ENCODE data around the gene COL18A1.
A peak's percentile ranks its signal among the peaks of the same experiment; 100 is the strongest.
"Not testable (repeated sequence)": the region's sequence is repeated elsewhere in the genome, so short reads cannot be mapped to it uniquely, and the experiment has no call there.

The COL18A1 gene

DNA sequence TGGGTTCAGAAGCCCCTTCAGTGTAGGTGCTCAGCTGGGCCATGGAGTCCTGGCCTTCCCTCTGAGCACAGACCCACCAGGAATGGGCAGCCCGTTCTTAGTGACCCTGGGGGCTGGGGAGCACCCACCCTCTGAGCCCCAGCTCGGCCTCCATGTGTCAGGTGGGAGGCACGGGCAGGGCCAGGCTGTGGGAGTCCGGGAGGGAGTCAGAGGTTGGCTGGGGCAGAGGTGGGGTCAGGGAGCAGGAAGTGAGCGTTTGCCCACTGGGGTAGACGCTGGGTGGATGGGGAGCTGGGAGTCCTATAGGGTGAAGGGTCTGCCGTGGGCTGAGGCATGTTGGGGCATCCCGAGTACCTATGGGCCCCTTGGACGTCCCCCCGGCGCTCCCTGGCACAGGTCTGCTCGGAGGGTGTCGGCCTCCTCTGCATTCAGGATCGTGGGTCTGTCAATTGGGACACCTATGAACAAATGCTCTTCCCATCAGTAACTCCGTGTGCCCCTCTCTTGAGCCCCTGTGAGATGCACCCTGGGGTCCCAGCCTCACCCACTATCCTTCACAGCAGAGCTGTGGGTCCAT is 30.5 kb downstream of the COL18A1 start:
- DNase-seq (ENCODE audit: extremely low spot score, insufficient read length, low read depth) (no peak), FAIRE-seq (no peak)

DNA sequence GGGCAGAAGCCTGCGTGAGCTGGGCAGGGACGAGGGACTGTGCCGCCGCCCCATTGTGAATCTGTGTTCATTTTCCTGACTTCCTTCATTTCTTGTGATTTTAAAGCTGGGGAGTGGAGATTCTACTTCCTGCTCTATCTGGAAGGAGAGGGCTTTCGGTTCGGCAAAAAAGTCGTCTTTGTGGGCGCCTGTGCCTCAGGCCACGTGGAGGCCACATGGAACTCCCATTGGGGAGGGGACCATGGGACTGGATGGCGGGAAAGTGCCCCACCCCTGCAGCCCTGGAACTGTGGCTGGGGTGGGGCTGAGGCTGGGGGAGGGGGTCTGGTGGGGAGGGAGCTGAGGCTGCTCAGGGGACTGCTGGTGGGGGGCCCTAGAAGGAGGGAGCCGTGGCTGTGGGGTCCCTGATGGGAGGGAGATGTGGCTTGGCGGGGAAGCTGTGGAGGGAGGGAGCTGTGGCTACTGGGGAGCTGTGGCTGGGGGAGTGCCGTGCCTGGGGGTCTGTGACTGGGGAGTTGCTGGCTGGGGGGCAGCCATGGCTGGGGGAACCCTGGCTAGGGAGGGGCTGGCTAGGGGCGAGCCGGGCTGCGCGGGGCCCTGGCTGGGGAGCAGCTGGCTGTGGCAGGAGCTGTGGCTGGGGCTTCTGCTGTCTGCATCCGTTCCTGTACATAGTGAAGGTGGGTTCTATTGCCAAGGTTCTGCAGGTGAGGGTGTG is 31.5 kb downstream of the COL18A1 start:
- DNase-seq (ENCODE audit: extremely low spot score, insufficient read length, low read depth) (no peak), FAIRE-seq (no peak)

DNA sequence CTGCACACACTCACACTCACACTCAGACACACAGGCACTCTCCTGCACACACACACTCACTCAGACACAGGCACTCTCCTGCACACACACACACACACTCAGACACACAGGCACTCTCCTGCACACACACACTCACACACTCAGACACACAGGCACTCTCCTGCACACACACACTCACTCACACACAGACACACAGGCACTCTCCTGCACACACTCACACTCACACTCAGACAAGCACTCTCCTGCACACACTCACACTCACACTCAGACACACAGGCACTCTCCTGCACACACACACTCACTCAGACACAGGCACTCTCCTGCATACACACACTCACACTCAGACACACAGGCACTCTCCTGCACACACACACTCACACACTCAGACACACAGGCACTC is 32.9 kb downstream of the COL18A1 start:
- DNase-seq (ENCODE audit: extremely low spot score, insufficient read length, low read depth); FAIRE-seq: not testable (repeated sequence)

DNA sequence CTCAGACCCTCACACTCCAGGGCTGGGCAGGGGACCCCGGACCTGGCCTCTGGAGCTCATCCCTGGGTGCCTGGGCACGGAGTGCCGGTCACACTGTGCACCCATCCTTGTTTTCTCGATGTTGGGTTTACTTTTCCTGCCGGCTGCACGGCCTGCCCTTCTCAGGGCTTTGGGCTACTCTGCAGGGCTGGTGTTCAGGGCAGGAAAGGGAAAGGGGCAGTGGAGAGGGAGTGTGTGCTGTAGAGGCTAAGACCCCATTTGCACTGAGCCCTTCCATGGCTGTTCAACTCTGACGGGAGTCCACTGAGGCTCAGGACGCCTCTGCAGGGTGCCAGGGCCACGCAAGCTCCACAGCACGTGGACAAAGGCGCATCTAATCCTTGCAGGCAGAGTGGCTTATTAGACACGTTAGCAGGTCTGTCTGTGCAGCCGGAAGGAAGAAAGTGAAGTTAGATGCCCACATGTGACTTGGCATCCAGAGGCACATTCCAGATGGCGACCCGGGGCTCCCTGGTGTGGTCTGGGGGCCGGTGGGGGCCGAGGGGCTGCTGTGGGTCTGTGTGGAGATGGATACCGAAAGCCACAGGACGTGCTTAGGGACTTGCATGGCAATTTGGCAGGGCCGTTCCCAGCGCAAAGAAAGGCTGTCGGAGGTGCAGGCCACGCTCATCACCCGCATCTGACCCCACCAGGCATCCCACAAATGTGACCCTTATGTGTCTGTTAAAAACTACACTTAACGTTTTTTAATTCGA is 33.6 kb downstream of the COL18A1 start:
- DNase-seq (ENCODE audit: extremely low spot score, insufficient read length, low read depth) (no peak), FAIRE-seq (no peak)

DNA sequence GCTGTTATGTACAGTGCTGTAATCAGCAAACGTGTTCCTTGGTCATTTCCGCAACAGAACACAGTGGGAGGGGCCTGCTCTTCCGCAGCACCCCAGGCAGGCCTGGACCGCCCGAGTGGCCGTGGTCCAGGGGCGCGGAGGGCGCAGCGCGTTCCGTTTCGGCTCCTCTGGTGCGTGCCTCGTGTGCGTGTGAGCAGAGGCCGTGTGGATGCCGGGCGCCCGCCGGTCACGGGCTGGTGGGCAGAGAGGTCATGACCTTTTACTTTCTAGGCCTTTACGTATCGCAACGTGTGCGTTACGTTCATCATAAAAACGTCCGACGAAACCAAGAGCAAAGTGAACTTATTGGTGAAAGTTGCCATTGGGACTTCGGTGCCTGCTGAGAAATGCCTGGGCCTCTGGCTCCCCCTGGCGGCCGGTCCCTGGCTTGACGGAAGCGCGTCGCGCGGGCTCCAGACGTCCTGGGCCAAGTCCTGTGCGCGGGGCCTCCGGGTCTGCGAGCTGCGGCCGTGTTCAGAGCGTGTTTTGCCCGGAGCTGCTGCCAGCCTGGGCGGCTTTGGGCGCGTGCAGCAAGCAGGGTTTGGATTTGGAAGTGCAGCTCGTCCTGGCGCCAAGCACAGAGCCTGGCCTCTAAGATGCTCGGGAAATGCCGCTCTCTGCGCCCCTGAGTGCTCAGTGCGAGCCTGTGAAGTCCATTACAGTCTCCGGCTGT is 34.4 kb downstream of the COL18A1 start:
- DNase-seq (ENCODE audit: extremely low spot score, insufficient read length, low read depth) = peak; percentile 86
- peak; percentile 93 for FAIRE-seq

DNA sequence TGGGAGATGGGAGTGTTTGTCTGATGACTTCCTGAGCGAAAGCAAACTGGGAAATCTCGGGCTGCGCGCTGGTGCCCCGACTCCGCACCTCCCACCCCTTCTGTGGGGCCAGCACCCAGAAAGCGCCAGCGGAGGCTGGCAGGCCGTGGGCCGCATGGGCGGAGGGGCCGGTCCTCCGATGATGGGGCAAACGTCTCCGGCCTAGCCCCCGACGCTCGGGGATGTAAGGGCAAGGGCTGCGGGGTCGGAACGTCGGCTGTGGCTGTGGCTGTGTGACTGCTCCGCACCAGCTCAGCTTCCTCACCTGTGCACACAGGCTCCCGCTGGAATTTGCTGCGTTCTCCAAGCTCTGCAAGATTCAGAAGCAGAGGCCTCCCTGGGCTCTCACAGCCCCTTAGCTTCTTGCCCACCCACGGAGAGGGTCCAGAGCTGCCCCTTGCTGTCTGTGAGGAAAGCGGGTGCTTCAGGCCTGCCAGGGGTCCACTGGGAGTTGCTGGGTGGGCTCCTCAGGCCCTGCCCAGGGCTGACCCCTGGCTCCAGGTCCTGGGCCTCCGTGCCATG is 35.0 kb downstream of the COL18A1 start:
- DNase-seq (ENCODE audit: extremely low spot score, insufficient read length, low read depth) = no peak
- no peak for FAIRE-seq

DNA sequence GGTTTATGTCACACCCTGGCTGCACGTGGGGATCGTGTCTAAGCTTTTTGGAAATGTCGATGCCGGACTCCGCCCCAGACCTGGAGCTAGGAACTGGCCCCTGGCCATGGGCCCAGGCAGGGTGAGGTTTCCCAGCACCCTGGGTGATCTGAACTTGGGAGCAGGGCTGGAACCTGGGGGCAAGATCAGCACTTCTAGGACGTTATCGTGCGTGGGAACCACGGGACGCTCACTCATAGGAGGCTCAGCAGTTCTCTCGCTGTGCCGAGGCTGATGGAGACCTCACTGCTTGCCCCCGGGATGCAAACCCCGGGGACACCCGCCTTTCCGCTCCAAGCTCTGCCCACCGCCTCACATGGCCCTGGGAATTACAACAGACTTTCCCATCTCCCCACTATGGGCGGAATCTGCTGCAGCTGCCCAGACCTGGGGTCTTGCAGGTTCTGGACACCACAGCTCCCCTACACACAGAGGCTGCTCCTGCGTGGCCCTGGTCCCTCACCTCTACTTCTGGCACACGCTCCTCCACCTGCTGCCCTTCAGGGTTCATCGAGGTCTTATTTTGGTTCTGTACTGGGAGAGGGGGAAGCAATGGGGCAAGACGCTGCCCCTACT is 35.9 kb downstream of the COL18A1 start:
- FAIRE-seq = no peak
- DNase-seq (ENCODE audit: extremely low spot score, insufficient read length, low read depth) = no peak

DNA sequence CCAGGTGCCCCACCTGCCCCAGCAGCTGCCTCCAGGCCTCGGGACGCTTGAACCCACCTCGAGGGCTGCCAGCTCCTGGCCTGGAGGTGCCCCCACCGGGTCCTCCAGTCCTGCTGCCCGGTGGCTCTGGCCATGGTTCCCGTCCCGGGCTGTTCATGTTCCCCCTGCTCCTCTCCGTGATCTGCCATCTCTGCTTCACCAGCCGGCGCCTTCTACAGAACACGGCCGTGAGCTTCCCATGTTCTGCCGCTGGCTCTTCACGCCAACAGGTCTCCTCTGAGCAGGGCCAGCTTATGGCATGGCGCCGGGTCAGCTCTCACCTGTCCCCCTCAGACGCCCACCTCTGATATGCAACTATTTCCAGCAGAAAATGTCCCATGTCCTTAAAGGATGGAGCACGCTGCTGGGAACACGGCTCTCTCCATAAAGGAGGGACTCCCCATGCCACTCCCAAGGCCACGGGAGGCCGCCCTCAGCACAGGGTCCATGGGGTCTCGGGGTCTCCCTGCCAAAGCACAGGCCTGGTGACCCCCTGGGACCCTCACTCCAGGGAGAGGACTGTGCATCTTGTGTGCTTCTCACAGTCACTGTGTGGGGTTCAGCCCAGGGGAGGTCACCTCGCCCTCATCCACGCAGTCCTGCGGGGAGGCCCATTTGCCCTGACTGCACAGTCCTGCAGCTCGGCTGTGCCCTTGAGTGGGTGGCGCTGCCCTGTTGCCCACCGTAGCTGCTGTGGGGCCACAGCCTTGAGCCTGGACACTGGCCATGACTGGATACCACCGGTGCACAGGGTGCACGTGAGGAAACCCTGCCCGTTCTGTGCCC is 36.7 kb downstream of the COL18A1 start:
- FAIRE-seq (no peak), DNase-seq (ENCODE audit: extremely low spot score, insufficient read length, low read depth) (no peak)

DNA sequence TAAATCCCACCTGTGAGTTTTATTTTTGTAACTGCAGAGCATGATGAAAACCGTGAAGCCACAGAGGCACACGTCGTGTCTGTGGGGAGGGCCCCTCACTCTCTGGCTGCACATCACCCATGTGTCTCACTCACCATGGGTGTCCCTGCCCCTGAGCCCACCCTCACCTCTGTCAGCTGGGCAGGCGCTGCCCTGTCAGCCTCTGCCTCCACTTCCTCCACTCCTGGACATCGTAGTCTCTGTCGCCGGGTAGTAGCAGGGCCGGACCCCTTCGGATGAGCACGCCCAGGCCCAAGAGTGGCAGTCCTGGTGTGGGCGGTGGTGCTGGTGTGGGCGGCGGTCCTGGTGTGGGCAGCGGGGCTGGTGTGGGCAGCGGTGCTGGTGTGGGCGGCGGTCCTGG is 37.3 kb downstream of the COL18A1 start:
- DNase-seq (ENCODE audit: extremely low spot score, insufficient read length, low read depth) (no peak), FAIRE-seq (no peak)

DNA sequence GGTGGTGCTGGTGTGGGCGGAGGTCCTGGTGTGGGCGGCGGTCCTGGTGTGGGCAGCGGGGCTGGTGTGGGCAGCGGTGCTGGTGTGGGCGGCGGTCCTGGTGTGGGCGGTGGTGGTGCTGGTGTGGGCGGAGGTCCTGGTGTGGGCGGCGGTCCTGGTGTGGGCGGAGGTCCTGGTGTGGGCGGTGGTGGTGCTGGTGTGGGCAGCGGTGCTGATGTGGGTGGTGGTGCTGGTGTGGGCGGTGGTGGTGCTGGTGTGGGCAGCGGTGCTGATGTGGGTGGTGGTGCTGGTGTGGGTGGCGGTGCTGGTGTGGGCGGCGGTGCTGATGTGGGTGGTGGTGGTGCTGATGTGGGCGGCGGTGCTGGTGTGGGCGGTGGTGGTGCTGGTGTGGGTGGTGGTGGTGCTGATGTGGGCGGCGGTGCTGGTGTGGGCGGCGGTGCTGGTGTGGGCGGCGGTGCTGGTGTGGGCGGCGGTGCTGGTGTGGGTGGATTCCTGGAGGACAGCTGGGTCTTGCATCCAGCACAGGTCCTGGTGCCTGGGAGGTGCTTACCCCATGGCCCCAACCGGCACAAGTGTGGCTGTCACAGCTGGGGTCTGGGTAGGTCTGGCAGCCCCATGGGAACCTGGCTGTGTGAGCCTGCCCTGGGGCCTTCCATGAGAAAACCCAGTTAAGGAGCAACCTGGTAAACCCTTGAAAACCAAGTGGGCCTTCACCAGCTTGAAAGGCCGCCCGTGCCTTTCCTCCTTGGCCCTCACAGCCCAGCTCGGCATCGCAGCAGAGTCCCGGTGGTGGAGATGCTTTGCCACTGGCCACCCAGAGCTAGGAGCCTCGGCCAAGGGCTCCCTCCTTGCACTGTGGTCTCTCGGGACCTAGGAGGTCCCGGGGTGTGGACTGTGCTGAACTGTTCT is 38.0 kb downstream of the COL18A1 start:
- FAIRE-seq; DNase-seq (ENCODE audit: extremely low spot score, insufficient read length, low read depth): not testable (repeated sequence)

DNA sequence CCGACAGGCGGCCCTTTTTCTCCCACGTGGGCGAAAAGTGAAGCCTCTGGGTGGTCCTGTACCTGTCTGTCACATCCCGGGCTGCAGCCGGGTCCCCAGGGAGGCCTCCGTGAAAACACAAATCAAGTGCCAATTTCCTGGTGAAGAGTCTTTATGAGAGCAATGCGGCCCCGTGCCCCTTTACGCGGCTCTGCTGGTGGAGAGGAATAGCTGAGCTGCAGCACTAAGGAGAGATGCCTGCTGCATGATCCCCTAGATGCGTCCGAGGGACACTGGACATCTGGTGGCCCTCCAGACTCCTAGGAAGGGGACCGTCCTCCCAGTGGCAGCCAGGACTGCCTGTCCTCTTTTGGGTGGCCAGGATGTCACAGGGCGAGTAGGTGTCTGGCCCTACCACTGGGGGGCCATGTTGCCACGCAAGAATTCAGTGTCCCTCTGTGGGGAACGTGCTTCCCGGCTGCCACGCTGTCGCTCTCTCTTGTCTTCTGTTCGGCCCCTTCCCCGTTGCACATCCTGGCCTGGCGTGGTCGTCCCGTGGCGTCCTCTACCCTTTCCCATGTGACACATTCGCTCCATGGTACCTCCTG is 38.7 kb downstream of the COL18A1 start:
- no peak for FAIRE-seq
- no peak for DNase-seq (ENCODE audit: extremely low spot score, insufficient read length, low read depth)

DNA sequence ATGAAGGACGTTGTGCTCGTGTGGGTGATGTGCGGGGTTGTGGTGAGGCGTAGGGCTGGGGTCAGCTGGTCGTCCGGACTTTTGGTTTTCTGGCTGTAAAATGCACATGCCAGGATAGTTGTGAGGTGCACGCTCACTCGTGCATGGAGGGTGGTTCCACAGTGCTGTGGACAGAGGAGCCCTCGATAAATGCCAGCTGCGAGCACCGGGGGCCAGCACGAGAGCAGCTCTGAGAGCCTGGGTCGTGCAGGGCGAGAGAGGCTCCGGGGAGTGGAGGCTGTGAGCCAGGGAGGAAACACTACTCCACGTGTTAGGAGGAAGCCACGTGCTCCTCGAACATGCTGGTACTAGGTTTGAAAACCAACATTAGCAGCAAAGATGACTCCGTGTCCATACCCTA is 39.4 kb downstream of the COL18A1 start:
- FAIRE-seq = no peak
- no peak for DNase-seq (ENCODE audit: extremely low spot score, insufficient read length, low read depth)

DNA sequence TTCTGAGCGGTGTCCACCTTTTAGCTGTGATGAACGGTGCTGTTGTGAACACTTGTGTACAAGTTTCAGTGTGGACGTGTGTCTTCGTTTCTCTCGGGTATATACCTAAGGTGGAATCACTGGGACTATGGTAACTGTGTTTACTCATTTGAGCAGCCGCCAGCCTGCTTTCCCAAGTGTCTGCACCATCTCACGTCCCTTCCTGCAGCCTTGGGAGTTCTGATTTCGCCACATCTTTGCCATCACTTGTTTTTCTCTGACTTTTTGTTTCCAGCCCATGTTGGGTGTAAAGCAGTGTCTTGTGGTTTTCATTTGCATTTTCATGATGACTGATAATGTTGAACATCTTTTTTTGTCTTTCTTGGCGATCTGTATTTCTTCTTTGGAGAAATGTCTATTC is 40.4 kb downstream of the COL18A1 start:
- DNase-seq (ENCODE audit: extremely low spot score, insufficient read length, low read depth) (no peak), FAIRE-seq (no peak)

DNA sequence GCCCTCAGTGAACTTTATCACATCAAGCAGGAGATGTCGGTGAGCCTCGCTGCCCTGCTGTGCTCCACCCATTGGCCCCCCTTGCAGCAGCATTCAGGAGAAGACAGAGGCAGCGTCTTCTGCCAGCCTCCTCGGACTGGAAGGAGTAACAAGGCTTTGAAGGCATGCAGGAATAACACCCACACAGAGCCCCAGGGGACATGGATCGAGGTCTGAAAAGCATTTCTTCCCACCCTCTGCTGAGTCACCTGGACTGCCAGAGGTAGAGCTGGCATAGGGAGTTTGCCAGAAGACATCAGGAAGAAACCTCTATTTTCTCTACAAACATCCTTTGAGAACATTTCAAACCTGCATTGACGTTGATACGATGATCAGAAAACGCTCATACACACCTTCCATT is 42.9 kb downstream of the COL18A1 start:
- no peak for FAIRE-seq

DNA sequence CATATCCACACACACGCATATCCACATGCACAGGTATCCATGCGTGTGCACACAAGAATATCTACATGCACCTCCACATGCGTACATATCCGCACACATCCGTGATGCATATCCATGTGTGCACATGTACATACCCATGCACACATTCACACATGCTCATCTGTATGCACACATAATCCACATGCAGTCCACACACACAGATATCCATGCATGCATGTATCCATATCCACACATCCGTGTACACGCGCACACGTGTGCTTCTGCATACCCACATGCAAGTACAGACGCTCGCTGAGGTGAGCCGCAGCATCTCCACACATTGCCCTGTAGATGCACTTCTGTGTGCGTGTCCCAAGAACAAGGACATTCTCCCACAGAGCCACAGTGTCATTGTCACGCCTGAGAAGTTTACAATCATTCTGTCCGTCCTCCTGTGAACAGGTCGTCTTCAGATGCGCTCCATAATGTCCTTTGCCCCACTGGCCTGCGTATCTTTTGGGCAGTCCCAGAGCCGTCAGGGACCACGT is 43.4 kb downstream of the COL18A1 start:
- no peak for DNase-seq (ENCODE audit: extremely low spot score, insufficient read length, low read depth)
- no peak for FAIRE-seq

More for the DNA sequence above, 42.9 kb downstream of the COL18A1 start:
- no peak for DNase-seq (ENCODE audit: extremely low spot score, insufficient read length, low read depth)

DNA sequence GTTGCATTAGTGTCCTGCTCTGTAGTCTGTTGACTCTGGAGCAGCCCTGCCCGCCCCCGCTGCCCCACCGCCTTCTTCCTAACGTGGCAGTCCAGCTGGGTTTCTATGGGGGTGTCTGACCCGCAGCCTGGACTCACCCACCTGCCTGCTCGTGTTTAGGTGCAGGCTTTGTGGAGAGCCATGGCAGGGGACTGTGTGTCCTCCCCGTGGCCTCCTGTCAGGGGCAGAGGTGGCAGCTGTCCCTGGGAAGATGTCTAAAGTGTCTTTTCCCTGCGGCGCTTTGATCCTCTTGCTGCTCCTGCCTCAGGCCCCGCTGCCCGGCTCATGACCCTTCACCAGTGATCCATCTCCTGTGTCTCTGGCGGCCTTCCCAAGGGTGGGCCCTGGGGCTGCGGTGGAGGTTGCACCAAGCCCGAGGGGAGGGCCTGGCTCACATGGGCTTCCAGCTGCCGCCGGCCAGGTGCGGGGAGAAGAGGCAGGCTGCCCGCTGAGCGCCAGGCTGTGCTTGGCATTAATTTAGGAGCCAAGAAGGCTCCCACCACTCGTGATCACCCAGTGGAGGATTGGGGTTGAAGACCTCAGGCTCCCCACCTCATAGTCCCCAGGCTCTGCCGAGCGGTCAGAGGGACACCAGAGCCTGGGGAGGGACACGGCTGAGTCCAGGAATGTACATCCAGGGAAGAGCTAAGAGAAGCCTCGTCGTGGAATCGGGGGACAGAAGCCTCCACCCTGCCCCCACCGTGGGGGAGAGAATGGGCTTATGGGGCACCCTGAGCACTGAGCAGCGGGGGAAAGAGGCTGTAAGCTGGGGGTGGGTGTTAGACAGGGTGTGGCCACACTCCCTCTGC is 44.1 kb downstream of the COL18A1 start:
- DNase-seq (ENCODE audit: extremely low spot score, insufficient read length, low read depth) = no peak
- no peak for FAIRE-seq

Data from GM18507 (cell line).